OCI-LY3 (cell line): ENCODE data around the gene FIBIN.

ENCODE experiments used
- H2AFZ ChIP-seq: fragments of 200-600, 300-600 bp; shearing (Covaris generic); 2 replicates; pipeline ENCODE4 v1.6.0; 2014; ENCODE audit warnings: antibody characterized with exemption, low read depth, low read length
- H3K27ac ChIP-seq: fragments of 200-600, 300-600 bp; sonication (generic); 2 replicates; pipeline ENCODE4 v1.5.1; 2014; ENCODE audit warnings: mild to moderate bottlenecking, low read length, moderate library complexity, mixed read lengths
- H3K27me3 ChIP-seq: fragments of 200-600, 300-600 bp; sonication (generic); 2 replicates; pipeline ENCODE4 v1.6.1; 2014; ENCODE audit warnings: low read depth, low read length, mixed read lengths
- H3K36me3 ChIP-seq: fragments of 200-600, 300-600 bp; sonication (generic); replicated peaks from 2 replicates; pipeline ENCODE3; 2014; ENCODE audit warnings: low read depth, low read length, mixed read lengths
- H3K4me1 ChIP-seq: fragments of 300-600, 200-600 bp; sonication (generic); 2 replicates; pipeline ENCODE4 v1.6.1; 2014; ENCODE audit warnings: low read length, mixed read lengths
- H3K4me2 ChIP-seq: fragments of 200-600, 300-600 bp; sonication (generic); 2 replicates; pipeline ENCODE4 v1.6.1; 2014; ENCODE audit warnings: low read length, mixed read lengths
- H3K4me3 ChIP-seq: fragments of 300-600, 200-600 bp; sonication (generic); 2 replicates; pipeline ENCODE4 v1.5.1; 2014; ENCODE audit warnings: antibody characterized with exemption, mild to moderate bottlenecking, low read length, moderate library complexity
- H3K79me2 ChIP-seq: fragments of 300-600, 200-600 bp; shearing (Covaris generic); 2 replicates; pipeline ENCODE4 v1.6.1; 2014; ENCODE audit warnings: mild to moderate bottlenecking, low read length, mixed read lengths
- H3K9ac ChIP-seq: fragments of 300-600, 200-600 bp; shearing (Covaris generic); 2 replicates; pipeline ENCODE4 v1.6.0; 2014; ENCODE audit warnings: mild to moderate bottlenecking, low read length, moderate library complexity
- H3K9me3 ChIP-seq: fragments of 200-600, 300-600 bp; shearing (Covaris generic); 2 replicates; pipeline ENCODE4 v1.6.1; 2014; ENCODE audit warnings: low read length, mixed read lengths; ENCODE audit not compliant: insufficient read depth
- H4K20me1 ChIP-seq: fragments of 200-600, 300-600 bp; sonication (generic); 2 replicates; pipeline ENCODE4 v1.6.1; 2016; ENCODE audit warnings: low read length, mixed read lengths; ENCODE audit not compliant: insufficient read depth
- CTCF ChIP-seq: fragments of 200-600, 300-600 bp; sonication (generic); IDR thresholded peaks from 2 replicates; pipeline ENCODE4 v1.5.1; 2014; ENCODE audit warnings: antibody characterized with exemption, low read length, low read depth
- EZH2phosphoT487 ChIP-seq: fragments of 200-600 bp; shearing (Covaris generic); IDR thresholded peaks from 2 replicates; pipeline ENCODE4 v1.6.1; 2018; ENCODE audit warnings: antibody characterized with exemption, mixed run types, low read depth

The FIBIN gene

DNA sequence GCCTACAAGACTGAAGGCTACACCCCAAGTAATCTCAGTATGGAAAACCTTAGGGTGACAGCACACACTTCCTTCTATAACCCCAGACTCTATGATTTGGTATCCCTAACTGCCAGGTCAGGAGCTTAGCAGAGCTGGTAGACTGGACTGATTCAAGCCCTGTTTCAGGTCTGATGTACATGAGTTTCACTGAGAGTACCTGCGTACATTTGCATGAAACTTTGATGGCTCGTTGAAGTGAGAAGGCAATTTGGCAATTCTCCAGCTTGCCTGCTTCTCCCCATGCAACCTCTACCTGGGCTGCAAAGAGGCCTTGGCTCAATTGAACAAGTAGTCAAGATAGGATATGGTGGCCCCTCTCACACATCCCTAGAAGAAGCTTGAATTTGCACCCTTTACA is 10.2 kb downstream of the FIBIN start:
- no peaks in the 10 kb centered on the region for H4K20me1 ChIP-seq
- H3K9me3 ChIP-seq, result no peaks in the 10 kb centered on the region
- H3K4me1 ChIP-seq, result no peaks in the 10 kb centered on the region
- no peak overlapping the region for H3K27ac ChIP-seq
- H3K27me3 ChIP-seq, result no peaks in the 10 kb centered on the region
- no peak overlapping the region for H3K4me3 ChIP-seq
- TF ChIP-seq CTCF, result no peak
- TF ChIP-seq EZH2phosphoT487, result no peak
- no peak overlapping the region for H3K4me2 ChIP-seq
- H2AFZ ChIP-seq, result no peak overlapping the region
- H3K36me3 ChIP-seq, result no peaks in the 10 kb centered on the region
- H3K79me2 ChIP-seq, result no peaks in the 10 kb centered on the region
- H3K9ac ChIP-seq, result no peak overlapping the region

- Histone ChIP-seq H3K4me2 (no peak overlapping the region), H3K4me1 (peaks cover 18% of the 10 kb centered on the region), H4K20me1 (no peaks in the 10 kb centered on the region), H2AFZ (no peak overlapping the region), H3K27me3 (no peaks in the 10 kb centered on the region), H3K9me3 (no peaks in the 10 kb centered on the region), H3K79me2 (no peaks in the 10 kb centered on the region), H3K4me3 (no peak overlapping the region), H3K36me3 (no peaks in the 10 kb centered on the region), H3K9ac (no peak overlapping the region), H3K27ac (no peak overlapping the region)
- TF ChIP-seq EZH2phosphoT487 (no peak), CTCF (no peak)
These were observed 15.1 kb downstream of the FIBIN start for GRCh38 chr11:27008811-27009535.

- H3K9ac ChIP-seq, result peak overlapping the region; percentile 31
- H3K4me3 ChIP-seq, result peak overlapping the region; percentile 37
- TF ChIP-seq EZH2phosphoT487 (no peak), CTCF (no peak)
- H4K20me1 ChIP-seq, result no peaks in the 10 kb centered on the region
- H2AFZ ChIP-seq, result peak overlapping the region; percentile 5; the same call in 1 of the 2 replicates
- peak overlapping the region; percentile 64 for H3K4me2 ChIP-seq
- H3K4me1 ChIP-seq, result peaks cover 18% of the 10 kb centered on the region
- H3K27ac ChIP-seq, result peak overlapping the region; percentile 60
- no peaks in the 10 kb centered on the region for H3K27me3 ChIP-seq
- H3K9me3 ChIP-seq, result no peaks in the 10 kb centered on the region
- H3K79me2 ChIP-seq, result no peaks in the 10 kb centered on the region
- no peaks in the 10 kb centered on the region for H3K36me3 ChIP-seq
These were observed 17.8 kb downstream of the FIBIN start for GRCh38 chr11:27011560-27012233.

DNA sequence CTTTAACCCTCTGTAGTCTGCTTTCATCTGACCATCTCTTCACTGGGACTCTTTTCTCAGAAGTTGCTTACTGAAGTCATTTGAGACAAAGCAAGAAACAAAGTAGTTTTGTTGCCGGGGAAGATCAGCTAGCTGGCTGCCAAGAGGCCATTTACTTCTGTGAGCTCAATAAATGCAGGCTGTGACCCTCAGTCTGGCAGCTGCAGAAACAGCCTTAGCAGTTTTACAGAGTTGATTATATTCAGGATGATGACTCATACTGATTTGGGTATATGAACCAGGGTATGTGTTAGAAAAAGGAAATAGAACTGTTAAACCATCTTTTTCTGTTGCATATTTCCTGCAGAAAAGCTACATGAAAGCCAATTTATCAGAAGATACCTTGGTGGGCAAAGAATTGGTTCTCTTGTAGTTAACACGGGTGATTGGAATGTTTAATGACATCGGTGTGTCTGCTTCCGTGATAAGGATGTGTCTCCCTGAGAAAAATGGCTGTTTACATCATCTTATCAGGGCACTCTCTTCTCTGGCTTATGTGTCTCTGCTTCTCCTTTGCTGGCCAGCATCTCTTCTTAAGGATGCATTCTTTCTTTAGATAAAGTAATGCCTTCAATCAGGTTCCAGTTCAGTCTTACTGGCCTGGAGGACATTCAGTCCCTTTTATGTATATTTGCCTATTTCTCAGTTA is 18.5 kb downstream of the FIBIN start:
- Histone ChIP-seq H3K4me2 (peak overlapping the region; percentile 64), H3K36me3 (no peaks in the 10 kb centered on the region), H3K27ac (peak overlapping the region; percentile 60), H3K9me3 (no peaks in the 10 kb centered on the region), H3K4me1 (peaks cover 18% of the 10 kb centered on the region), H3K27me3 (no peaks in the 10 kb centered on the region), H3K79me2 (no peaks in the 10 kb centered on the region), H3K9ac (peak overlapping the region; percentile 31), H2AFZ (0 out of 2 replicates have a peak overlapping the region, but pooled peaks have one; percentile 5), H4K20me1 (no peaks in the 10 kb centered on the region), H3K4me3 (peak overlapping the region; percentile 37)
- TF ChIP-seq CTCF (no peak), EZH2phosphoT487 (no peak)
